ENCODE measurements around the gene APP. TPM values are rescaled to one million over a fixed set of nuclear protein-coding genes. Genes with fewer than 3 reads are reported as not detected.

Gene APP
- total RNA-seq, 2 donors from 2014 or later, result 256 to 423 TPM

DNA sequence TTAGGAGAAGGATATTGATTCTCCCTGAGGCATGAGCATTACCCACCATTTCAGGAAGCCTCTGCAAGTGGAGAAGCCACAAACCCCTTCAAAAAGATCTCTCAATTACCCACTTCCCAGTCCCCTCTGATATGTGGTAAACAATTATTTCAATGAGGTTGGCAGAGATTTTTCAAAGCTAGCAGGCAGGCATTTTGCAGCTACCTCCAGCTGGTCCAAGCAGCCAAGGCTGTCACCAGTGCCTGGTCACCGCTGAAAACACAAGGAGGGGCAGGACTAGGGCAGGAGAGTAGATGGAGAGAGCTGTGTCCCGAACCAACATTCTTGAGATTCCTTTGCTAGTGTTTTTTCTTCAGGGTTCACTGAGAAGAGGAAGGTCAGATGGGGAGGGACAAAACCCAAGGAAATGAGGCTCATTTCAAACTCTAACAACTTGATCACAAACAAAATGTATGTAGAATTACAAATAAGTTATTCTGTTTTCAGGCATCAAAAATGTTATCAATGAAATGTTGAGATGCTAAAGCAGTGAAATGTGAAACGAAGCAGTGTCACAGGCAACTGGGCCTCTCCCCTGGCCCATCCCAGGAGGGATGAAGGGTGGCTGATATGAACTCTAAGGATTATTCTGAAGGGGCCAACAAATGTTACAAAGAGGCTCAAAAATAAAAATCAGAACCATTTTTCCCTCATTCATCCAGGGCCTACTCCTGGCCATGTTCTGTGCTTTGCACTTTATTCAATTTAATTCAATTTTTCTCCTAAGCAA is 22.3 kb downstream of the APP start:
- no peaks in the 10 kb centered on the region for H3K9me3 ChIP-seq
- 51 to 59% methylated on average over 3 of the region's 3 CpGs for WGBS, 2 donors
- DNase-seq (no peak), ATAC-seq (peak; percentile 56)
- intact Hi-C loops (cut with DNase I), result no loop called here
- no peaks in the 10 kb centered on the region for H3K36me3 ChIP-seq (replicated peaks in 1 of 2; ENCODE audit: insufficient read depth in 1 of 2, low read depth in 2 of 2)
- H3K27me3 ChIP-seq, result no peaks in the 10 kb centered on the region
- H3K27ac ChIP-seq, result peak overlapping the region in 2 of 4 donors; percentile 17 to 22
- peaks cover 24% of the 10 kb centered on the region for H3K4me1 ChIP-seq
- H3K4me3 ChIP-seq, result no peak overlapping the region
- TF ChIP-seq POLR2A (IDR thresholded peaks at IDR 0.05), result no peak
- TF ChIP-seq, protein P1, sequence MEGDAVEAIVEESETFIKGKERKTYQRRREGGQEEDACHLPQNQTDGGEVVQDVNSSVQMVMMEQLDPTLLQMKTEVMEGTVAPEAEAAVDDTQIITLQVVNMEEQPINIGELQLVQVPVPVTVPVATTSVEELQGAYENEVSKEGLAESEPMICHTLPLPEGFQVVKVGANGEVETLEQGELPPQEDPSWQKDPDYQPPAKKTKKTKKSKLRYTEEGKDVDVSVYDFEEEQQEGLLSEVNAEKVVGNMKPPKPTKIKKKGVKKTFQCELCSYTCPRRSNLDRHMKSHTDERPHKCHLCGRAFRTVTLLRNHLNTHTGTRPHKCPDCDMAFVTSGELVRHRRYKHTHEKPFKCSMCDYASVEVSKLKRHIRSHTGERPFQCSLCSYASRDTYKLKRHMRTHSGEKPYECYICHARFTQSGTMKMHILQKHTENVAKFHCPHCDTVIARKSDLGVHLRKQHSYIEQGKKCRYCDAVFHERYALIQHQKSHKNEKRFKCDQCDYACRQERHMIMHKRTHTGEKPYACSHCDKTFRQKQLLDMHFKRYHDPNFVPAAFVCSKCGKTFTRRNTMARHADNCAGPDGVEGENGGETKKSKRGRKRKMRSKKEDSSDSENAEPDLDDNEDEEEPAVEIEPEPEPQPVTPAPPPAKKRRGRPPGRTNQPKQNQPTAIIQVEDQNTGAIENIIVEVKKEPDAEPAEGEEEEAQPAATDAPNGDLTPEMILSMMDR (IDR thresholded peaks at IDR 0.05), result no peak

DNA sequence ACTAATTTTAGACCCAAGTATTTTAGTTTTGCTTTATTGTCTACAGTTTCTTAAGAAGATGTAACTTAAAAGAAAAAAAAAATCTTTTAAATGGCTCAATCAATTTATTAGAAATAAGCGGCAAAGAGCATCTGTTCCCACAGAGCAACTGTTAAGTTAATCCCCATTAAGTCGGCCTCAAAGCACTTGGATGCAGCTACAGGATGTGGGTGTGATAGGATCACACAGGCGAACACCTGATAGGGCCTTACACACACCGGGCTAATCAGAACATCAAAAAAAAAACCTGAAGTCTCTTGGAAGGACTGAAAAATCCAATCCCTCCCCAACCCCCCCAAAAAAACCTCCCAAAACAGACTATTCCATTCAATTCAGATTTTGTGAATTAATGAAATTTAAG is 23.0 kb downstream of the APP start:
- intact Hi-C loops (cut with DNase I), result no loop called here
- no peaks in the 10 kb centered on the region for H3K27me3 ChIP-seq
- no peak for TF ChIP-seq POLR2A (IDR thresholded peaks at IDR 0.05)
- TF ChIP-seq, protein P1 (IDR thresholded peaks at IDR 0.05), result no peak

DNA sequence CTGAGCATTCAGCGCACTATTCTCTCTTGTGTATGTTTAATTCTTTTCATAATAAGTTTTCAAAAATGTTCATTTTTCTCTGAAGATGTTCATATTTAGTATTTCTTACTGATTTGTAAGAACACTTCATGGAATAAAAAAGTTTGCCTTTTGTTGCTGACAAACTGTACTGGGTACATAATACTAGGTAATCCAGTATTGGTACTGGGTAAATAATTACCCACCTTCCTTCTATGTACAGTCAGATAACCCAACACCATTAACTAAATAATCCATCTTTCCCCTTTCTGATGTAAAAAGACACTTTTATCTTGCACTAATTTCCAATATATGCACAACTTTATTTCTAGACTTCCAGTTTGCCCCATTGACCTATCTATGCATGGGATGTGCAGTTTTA is 23.9 kb downstream of the APP start:
- H3K9me3 ChIP-seq, result no peaks in the 10 kb centered on the region
- 97 to 100% methylated on average over 1 of the region's 1 CpG for WGBS, 2 donors
- DNase-seq, result no peak
- H3K27me3 ChIP-seq, result no peaks in the 10 kb centered on the region
- no peak for ATAC-seq
- H3K27ac ChIP-seq, result no peak overlapping the region
- intact Hi-C loops (cut with DNase I), result no loop called here
- TF ChIP-seq, protein P1 (IDR thresholded peaks at IDR 0.05), result no peak
- TF ChIP-seq POLR2A (IDR thresholded peaks at IDR 0.05), result no peak
- no peaks in the 10 kb centered on the region for H3K36me3 ChIP-seq (replicated peaks in 1 of 2; ENCODE audit: insufficient read depth in 1 of 2, low read depth in 2 of 2)
- no peak overlapping the region for H3K4me3 ChIP-seq
- peaks cover 24% of the 10 kb centered on the region for H3K4me1 ChIP-seq

More for the DNA sequence above, 23.0 kb downstream of the APP start:
- ATAC-seq (no peak), DNase-seq (no peak)
- 72 to 81% methylated on average over 4 of the region's 4 CpGs for WGBS, 2 donors
- Histone ChIP-seq H3K9me3 (no peaks in the 10 kb centered on the region), H3K27ac (peak overlapping the region in 1 of 4 donors; percentile 22), H3K4me1 (peaks cover 24% of the 10 kb centered on the region), H3K4me3 (no peak overlapping the region), H3K36me3 (replicated peaks in 1 of 2; ENCODE audit: insufficient read depth in 1 of 2, low read depth in 2 of 2) (no peaks in the 10 kb centered on the region)

DNA sequence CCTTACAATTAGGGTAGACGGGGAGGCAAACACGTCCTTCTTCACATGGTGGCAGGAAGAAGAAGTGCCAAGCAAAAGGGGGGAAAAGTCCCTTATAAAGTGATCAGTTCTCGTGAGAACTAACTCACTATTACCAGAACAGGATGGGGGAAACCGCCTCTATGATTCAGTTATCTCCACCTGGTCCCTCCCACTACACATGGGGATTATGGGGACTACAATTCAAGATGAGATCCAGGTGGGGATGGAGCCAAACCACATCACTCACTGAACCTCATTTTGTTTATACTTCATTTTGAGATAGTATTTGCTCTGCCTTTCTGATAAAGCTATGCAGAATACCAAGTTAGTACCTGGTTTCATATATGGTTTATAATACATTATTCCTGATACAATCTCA is 26.5 kb downstream of the APP start:
- intact Hi-C loops (cut with DNase I), result no loop called here
- peaks cover 29% of the 10 kb centered on the region for H3K4me1 ChIP-seq

More for the DNA sequence above, 26.5 kb downstream of the APP start:
- TF ChIP-seq POLR2A (IDR thresholded peaks at IDR 0.05), result no peak
- TF ChIP-seq, protein P1 (IDR thresholded peaks at IDR 0.05), result no peak
- Histone ChIP-seq H3K27me3 (no peaks in the 10 kb centered on the region), H3K27ac (no peak overlapping the region), H3K36me3 (replicated peaks in 1 of 2; ENCODE audit: insufficient read depth in 1 of 2, low read depth in 2 of 2) (no peaks in the 10 kb centered on the region), H3K9me3 (no peaks in the 10 kb centered on the region), H3K4me3 (no peak overlapping the region)
- DNase-seq, result no peak
- WGBS, 2 donors, result 85 to 91% methylated on average over 4 of the region's 4 CpGs
- ATAC-seq, result no peak
